ENCODE measurements around the gene MATK. TPM values are rescaled to one million over a fixed set of nuclear protein-coding genes. Genes with fewer than 3 reads are reported as not detected.
"Not testable (repeated sequence)": the region's sequence is repeated elsewhere in the genome, so short reads cannot be mapped to it uniquely, and the experiment has no call there.

The MATK gene
- total RNA-seq, 1 donor from 2014 or later, result 0.38 TPM

DNA sequence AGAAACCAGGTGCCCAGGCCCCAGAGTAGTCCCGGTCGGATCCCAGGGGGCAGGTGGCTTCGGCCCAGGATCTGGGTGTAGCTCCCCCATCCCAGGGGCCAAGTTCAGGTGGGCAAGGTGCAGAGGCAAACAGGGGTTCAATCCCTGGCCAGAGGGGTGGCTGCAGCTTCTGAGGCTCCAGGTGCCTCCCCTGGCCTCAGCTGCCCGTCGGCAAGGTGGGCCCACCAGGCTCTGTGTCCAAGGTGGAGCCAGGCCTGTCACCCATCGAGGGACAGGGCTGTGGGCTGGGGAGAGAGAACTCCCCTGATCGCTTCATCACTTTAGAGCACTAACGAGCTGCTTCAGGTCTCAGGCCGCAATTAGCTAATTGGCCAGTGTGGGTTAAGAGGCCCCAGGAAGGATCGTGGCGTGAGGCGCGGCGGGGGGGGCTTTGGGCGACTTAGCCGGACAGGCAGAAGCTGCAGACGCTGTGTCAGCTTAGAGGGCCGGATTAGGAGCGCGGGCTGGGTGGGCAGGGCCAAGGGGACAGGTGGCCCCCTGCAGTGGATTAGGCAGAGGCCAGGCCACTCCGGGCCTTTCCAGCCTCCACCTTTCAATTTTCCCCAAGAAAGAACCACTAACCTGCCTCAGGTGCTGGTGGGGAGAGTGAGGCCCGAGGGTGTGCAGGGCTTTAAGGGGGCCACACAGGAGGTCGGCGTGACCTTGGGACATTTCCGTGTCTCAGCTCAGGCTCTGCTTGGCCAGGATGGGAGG lies 11.4 kb downstream of the MATK start:
- no peak for DNase-seq (ENCODE audit: low spot score)
- intact Hi-C loops (cut with DNase I), result no loop called here

GRCh38 chr19:3773814-3774515 lies 12.2 kb downstream of the MATK start:
- no peak for DNase-seq (ENCODE audit: low spot score)
- intact Hi-C loops (cut with DNase I), result no loop called here

DNA sequence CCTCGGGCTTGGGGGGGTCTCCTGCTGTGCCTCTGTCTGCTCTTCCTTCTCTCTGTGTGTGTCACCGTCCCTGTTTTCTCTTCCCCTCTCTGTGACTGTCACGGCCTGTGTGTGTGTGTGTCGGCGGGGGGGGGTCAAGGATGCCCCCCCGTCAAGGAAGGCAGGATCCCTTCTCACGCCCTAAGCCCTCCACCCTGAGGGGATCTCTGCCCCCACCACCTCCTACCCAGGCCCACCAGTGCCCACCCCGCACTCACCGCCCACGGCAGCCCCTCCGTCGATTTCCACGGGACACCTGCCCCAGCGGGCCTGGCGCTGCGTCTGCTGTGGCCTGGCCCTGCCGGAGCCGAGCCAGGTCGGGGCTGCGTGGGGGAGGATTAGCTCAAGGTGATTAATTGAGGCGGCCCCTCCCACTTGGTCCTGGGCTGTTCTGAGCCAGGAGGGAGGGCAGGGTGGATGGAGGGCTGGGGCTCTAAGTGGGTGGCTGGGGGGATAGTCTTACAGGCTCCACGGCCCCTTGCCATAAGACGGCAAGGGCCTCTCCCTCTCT lies 14.2 kb downstream of the MATK start, which contains the start of gene RAX2:
TSS of gene RAX2 (minus strand) at position 323 of the 550 bp plus-strand sequence. CDS start 486 bp downstream, outside the sequence.
- intact Hi-C loops (cut with DNase I), result no loop called here
- no peak for DNase-seq (ENCODE audit: low spot score)

DNA sequence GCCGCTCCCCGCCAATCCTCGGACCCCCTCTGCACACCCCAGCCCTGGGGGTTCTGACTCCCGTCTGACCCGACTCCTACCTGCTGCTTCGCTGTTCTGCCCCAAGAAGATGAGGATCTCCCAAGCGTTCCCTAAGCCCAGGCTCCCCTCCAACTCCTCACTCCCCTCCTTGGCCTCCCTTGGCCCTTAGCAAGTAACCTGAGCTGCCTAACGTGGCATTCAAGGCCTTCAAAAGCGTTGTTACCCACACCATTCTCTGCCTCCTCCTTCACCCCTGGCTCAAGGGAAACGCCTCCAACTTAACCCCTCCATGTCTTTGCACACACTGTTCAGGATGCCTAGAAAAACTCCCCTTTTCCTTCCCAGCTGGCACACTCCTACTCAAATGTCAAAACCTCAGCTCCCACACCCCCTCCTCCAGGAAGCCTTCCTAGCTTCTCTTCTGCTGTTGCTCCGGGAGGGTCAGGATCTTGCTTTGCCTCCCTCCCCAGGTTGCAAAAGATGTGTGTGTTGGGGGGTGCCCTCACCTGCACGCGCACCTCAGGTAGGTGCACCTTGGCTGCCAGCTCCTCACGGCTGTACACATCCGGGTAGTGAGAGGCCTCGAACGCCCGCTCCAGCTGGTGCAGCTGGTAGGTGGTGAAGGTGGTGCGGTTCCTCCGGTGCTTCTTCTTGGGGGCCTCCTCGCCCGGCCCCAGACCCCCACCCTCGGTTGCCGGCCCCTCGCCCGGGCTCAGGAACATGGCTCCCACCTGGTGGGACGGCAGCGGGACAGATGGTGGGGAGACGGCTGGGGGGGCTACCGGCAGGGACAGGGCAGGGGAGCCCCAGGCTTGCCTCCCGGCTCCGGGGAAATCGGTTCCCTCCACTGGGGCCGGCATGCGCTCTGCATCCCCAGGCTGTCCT lies 14.9 kb downstream of the MATK start:
- no peak for DNase-seq (ENCODE audit: low spot score)
- intact Hi-C loops (cut with DNase I), result no loop called here

DNA sequence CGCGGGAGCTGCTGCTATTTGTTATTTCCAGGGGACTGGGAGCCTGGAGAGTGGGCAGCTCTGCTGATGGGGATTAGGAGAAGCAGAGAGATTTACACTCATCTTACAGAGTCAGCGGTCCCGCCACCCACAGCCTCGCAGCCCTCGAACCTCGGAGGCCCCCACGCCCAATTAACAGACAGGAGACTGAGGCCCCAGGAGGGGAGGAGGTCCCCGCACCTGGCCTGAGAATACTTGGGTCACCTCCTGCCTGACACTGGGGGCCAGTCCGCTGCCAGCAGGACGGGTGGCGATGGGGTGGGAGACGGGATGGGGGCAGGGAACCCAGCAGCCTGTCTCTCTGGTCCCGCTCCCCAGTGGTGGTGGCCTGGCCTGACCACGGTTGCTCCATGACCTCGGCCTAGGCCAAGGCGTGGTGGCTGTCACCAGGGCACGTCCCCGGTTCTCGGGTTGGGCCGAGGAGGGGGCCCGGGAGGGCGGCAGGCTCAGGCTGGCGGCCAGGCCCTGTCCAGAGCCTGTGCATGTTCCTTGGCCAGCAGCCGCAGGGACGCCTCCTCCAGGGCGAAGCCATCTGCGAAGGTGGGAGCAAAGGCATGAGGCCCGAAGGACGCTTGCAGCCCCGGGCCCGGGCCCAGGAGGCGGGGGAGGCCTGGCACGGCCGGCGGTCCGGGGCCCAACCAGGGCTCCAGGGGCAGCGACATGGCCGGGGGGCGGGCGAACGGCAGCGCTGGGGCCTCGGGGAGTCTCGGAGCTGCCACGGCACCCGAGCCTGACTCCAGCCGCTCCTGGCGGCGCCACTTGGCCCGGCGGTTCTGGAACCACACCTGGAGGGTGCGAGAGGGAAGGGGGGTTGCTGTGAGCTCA lies 15.8 kb downstream of the MATK start:
- DNase-seq (ENCODE audit: low spot score), result no peak
- intact Hi-C loops (cut with DNase I), result no loop called here

DNA sequence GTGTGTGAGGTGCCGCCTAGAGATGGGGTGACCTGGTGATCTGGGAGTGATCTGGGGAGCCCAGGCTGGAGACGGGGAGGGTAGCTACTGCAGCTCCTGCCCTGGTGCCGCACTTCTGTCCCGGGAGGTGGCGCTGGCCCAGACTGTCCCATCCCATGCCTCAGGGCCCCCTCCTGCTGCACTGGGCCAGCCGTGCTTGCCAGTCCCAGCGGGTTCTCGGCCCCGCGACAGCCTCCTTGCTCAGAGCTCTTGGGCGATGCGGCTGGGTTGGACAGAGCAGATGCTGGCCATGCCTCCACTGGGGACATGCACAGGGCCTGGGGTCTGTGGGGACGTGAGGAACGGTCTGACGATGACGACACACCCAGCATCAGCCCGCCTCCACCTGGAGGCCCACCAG lies 16.7 kb downstream of the MATK start:
- DNase-seq (ENCODE audit: low spot score), result no peak
- intact Hi-C loops (cut with DNase I), result no loop called here

GRCh38 chr19:3768748-3769099 lies 17.5 kb downstream of the MATK start:
- no peak for DNase-seq (ENCODE audit: low spot score)
- intact Hi-C loops (cut with DNase I), result no loop called here

DNA sequence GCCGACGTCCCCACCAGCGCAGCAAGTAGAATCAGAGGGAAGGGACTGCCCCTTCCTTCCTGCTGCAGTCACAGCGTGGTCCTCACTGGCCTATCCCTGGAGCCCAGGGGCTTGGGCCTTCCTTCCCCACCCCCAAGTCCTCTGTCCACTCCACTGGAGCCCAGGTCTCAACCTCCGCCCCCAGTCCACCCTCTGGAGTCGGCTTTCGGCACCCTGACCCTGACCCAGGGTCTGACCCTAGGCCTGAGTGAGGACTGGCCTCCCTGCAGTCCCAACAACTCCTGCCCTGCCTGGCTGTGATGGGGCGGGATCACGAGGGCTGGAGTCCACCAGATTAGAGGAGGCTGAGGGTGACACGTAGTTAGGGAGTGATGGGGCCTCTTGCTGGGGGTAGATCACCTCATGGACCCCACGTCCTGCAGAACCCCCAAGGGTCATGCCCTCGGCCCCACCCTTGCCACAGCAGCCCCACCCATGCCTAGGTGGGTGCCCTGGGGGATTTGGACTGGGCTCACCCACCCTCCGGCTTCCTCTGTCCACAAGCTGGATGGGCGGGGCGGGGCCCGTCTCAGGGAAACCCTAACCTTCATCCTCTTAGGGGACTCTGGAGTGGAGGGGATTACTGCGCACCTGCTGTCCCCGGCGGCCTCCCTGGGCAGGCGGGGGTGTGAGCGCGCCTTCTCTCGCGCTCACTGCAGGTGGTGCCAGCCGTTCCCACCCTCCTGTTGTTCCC lies 18.0 kb downstream of the MATK start:
- no peak for DNase-seq (ENCODE audit: low spot score)
- intact Hi-C loops (cut with DNase I), result no loop called here

- no peak for DNase-seq (ENCODE audit: low spot score)
Measured at GRCh38 chr19:3767050-3767449, 19.1 kb downstream of the MATK start.

GRCh38 chr19:3766520-3766919 lies 19.7 kb downstream of the MATK start:
- no peak for DNase-seq (ENCODE audit: low spot score)
- intact Hi-C loops (cut with DNase I), result no loop called here

More at GRCh38 chr19:3767050-3767449, 19.1 kb downstream of the MATK start:
- intact Hi-C loops (cut with DNase I), result no loop called here

DNA sequence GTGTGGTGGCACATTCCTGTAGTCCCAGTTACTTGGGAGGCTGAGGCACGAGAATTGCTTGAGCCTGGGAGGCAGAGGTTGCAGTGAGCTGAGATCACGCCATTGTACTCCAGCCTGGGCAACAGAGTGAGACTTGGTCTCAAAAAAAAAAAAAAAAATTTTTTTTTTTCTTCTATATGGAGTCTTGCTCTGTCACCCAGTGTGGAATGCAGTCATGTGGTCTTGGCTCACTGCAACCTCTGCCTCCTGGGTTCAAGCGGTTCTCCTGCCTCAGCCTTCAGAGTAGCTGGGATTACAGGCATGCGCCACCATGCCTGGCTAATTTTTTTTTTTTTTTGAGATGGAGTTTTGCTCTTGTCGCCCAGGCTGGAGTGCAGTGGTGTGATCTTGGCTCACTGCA lies 20.4 kb downstream of the MATK start:
- DNase-seq (ENCODE audit: low spot score), result not testable (repeated sequence)

GRCh38 chr19:3765121-3765520 lies 21.1 kb downstream of the MATK start:
- DNase-seq (ENCODE audit: low spot score), result no peak
- intact Hi-C loops (cut with DNase I), result no loop called here

More for the DNA sequence above, 20.4 kb downstream of the MATK start:
- intact Hi-C loops (cut with DNase I), result not testable (repeated sequence)

- intact Hi-C loops (cut with DNase I), result loop anchor here (5.0 kb wide), 1 partner anchor 225 kb away; the partner anchor contains the start of gene EEF2
- peak; percentile 100 for DNase-seq (ENCODE audit: low spot score)
Measured at GRCh38 chr19:3762501-3763459, 23.4 kb downstream of the MATK start, which contains the start of gene MRPL54. Gene MRPL54 (plus strand): TSS chr19:3762682. CDS start chr19:3762701, 19 bp downstream.

- intact Hi-C loops (cut with DNase I), result loop anchor here (5.0 kb wide), 1 partner anchor 225 kb away; the partner anchor contains the start of gene EEF2
- no peak for DNase-seq (ENCODE audit: low spot score)
Measured at GRCh38 chr19:3762130-3762473, 24.1 kb downstream of the MATK start.

DNA sequence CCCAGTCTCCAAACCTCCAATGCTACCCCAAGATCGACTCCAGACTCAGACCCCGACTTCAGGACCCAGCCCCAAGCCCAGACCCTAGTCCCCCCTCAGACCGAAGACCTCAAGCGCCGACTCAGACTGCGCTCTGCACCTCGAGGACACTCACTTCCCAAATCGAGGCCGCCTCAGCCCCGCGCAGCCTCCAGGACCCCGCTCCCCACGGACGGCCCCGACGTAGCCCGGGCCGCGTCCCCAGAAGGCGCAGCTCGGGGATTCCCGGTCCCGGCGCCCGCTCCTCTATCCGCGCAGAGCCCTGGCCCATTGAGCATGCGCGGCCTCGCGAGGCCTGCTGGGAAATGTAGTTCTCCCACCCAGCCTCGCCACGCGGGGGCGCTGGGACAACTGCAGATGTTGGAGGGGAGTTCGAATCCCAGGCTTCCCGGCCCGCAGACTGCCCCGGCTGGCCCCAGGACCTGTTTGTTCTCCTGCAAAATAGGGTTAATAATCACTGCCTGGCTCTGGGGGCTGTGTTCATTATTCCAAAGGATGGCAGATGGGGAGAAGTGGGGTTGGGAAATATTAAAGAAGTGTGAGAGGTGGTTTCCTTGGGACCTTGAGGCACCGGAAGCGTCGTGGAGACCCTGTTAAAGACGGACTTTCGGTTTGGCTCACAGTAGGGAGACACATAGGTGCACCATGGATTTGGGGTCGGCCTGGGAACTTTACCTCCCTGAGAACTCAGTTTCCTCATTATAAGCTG lies 24.6 kb downstream of the MATK start, which contains the start of gene APBA3:
TSS of gene APBA3 (minus strand) at position 311 of the 748 bp plus-strand sequence. CDS start 1,428 bp downstream, outside the sequence.
- intact Hi-C loops (cut with DNase I), result loop anchor here (5.0 kb wide), 1 partner anchor 226 kb away; the partner anchor contains the start of gene EEF2
- DNase-seq (ENCODE audit: low spot score), result peak; percentile 97

GRCh38 chr19:3760871-3761361 lies 25.3 kb downstream of the MATK start:
- intact Hi-C loops (cut with DNase I), result loop anchor here (5.0 kb wide), 1 partner anchor 226 kb away; the partner anchor contains the start of gene EEF2
- no peak for DNase-seq (ENCODE audit: low spot score)
